Cerebellar nuclear complex (tissue), 1 donor: Measurements from ENCODE around the gene SRPRB.

Experiments
- DNase-seq, 2 experiments: peaks; one replicate each; lab custom pipeline; 2025; lab: John Stamatoyannopoulos, UW

SRPRB gene

GRCh38 chr3:133843634-133844033 is 38.0 kb downstream of the SRPRB start:
- no peak for DNase-seq

- no peak for DNase-seq
These were observed 39.5 kb downstream of the SRPRB start for GRCh38 chr3:133845127-133845526.

- DNase-seq, result no peak
These were observed 43.7 kb downstream of the SRPRB start for GRCh38 chr3:133849346-133849745.

GRCh38 chr3:133850034-133850433 is 44.4 kb downstream of the SRPRB start:
- DNase-seq, result no peak

- no peak for DNase-seq
These were observed 45.8 kb downstream of the SRPRB start for GRCh38 chr3:133851266-133851906.

DNA sequence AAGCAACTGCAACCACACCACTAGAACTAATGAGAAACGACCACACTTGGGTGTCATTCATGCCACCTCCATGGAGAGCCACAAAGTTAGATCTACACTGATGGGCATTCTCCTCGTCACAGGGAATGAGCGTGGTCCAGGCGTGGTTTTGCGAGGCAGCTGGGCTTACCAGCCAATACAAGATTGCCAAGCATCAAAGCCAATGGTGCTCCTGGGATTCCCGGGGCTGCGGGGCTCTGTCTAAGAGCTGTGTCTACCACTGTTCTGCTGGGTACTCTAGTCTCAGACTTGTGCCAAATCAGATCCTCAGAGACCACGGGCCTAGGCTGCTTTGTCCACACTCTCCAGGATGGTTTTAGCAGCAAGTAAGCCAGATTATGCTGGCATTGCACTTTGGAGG is 46.3 kb downstream of the SRPRB start:
- no peak for DNase-seq

- no peak for DNase-seq
These were observed 47.7 kb downstream of the SRPRB start for GRCh38 chr3:133853063-133853924.

GRCh38 chr3:133853925-133854227 is 48.3 kb downstream of the SRPRB start:
- no peak for DNase-seq

DNA sequence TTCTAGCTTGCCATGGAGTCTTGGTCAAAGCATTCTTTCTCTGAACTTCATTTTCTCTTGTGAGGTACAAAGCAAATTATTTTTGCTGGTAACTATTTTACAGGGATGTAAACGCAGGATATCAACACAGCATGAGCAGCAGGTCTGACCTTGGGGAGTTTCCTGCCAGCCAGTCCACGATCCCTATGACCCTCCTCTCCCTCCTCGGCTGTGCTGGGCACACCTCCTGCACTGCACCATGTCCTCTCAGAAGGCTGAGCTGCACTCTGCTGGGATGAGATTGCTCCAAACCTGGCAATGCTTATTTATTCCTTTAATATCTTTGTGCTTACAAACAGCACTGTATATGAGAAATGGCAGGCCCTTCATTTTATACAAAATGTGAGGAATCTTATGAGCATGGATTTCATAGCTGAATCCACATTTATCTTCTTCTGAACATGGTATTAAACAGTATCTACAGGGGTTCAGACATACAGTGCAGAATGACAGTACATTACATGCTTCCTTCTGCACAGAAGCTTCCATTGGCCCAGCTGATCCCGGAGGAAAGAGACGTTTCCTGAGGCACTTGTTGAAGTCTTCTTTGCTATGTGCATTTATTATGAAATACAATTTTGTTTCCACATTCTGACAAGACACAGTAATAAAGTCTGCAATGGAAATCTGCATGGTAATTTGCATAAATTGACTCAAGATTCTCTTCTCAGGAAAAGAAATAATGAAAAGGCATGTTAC is 48.8 kb downstream of the SRPRB start:
- DNase-seq, result no peak

GRCh38 chr3:133855002-133855370 is 49.4 kb downstream of the SRPRB start:
- DNase-seq, result no peak

DNA sequence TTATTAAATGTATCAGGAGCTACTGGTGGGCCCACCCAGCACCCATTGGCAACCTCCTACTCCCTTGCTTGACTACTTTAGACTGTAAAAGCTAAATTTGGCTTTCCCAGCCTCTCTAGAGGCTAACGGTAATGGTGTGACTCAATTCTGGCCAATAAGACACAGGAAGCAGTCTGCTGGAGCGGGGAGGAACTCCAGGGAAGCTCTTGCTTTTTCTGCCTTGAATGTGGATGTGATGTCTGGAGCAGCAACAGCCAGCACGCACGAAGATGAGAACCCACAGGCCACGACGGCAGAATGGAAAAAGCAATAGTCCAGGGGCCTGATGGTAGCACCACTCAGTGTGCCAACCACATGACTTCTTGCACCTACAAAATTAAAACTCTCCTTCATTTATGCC is 50.2 kb downstream of the SRPRB start:
- no peak for DNase-seq

DNA sequence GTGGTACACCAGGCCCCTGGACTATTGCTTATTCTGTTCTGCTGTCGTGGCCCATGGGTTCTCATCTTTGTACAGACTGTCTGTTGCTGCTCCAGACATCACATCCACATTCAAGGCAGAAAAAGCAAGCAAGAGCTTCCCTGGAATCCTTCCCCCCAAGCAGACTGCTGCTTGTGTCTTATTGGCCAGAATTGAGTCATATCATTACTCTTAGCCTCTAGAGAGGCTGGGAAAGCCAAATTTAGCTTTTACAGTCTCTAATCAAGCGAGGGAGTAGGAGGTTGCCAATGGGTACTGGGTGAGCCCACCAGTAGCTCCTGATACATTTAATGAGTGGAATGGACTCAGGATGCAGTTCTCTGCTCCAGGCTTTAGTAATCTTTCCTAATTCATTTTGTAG is 50.7 kb downstream of the SRPRB start:
- no peak for DNase-seq

DNA sequence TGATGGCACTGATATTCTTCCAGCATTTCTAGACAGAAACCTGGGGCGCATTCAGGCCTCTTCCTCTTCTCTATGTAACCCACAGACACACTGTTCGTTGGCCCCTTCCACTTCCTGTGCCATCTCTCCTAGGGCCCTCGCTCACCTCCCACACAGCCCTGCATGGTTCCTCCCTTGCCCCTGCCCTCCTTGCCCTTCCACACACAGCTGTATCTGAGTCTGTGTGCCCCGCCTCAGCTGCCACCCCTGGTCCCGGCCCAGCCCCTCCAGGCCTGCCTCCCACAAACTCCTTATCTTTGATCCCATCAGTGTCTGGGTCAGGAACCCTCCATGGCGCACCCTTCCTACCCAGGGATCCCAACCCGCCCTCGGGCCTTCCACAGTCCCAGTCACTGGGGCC is 52.2 kb downstream of the SRPRB start:
- DNase-seq, result no peak

DNA sequence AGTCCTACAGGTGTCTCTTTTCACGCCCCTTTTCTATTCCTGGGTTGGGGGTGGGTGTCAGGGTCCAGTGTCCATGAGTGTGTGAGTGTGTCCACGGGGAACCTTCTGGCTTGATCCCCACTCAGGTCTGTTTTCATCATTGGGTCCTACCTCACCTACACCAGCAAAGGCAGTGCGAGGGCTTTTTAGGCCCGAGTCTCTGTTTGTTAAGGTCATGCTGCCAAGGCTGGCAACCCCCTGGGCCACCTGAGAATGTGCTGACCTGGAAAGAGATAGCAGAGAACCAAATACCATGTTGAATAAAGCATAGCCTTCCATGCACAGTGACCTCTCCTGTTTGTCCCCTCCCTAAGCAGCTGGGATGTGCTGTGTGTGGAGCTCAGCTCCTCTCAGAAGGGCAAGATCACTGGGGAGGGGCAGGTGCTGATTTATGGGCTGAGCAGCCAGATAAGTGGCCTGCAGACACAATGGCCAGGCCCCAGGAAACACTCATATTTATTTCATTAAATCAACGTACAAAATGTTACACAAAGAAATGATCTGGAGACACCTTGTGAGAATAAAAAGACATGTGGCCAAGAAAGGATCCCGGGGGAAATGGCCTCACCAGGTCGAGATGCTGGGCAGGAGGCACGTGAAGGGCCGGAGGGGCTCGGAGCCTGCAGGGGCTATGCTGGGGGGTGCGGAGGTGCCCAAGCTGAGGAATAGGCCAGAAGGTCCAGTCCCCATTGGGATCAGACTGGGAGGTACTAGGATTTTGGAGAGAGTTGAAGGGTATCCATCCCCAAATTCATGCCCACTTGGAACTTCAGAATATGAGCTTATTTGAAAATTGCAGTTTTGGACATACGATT is 54.0 kb downstream of the SRPRB start:
- DNase-seq, result no peak

- DNase-seq, result no peak
These were observed 54.9 kb downstream of the SRPRB start for GRCh38 chr3:133860519-133860918.

- no peak for DNase-seq
These were observed 56.5 kb downstream of the SRPRB start for GRCh38 chr3:133862161-133862560.

DNA sequence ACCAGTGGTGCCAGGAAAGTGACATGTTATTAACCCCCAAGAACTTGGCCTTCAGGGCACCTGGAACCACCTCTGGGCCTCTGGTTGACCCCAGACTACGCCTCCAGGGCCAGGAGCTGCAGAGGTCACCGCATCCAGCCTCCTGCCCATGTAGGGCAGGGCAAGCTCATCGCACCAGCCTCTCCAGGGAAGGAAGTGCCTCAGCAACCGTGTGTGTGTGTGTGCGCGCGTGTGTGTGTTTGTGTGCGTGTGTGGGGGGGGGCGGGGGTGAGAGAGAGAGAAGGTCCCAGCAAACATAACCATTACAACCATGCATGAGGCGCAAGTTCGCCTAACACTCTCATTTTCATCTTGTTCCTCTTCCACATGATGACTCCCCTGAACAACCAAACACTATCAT is 58.3 kb downstream of the SRPRB start:
- no peak for DNase-seq

GRCh38 chr3:133864616-133865015 is 59.0 kb downstream of the SRPRB start:
- DNase-seq, result no peak

DNA sequence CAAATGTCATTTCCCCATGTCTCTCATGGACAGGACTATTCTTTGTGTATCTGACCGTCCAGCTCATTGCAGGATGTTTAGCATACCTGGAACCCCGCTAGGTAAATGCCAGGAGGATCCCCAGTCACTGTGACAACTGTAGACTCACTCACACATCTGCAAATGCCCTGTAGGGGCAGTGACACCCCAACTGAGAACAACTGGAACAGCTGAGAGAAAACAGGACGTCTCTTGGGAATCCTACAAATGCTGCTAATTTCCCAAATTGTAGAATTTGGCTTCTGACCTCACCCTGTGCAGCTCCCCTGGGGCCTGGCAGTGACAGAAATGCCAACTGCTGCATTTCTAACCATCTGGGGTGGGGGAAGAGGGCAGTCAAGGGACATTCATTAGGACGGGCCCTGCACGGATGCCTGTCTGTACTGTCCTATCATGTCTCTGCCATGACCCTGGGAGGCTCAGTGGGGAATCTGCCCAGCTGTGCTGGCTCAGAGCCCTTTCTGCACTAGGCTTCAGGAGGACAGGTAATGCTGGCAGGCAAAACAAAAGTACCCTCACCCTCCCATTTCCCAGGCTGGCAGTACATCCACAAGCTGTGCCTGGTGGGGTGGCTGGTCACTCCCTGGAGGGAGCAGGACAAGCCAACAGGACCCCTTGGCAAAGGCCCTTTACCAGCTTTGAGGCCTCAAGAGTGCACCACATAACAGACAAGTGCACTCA is 59.7 kb downstream of the SRPRB start:
- no peak for DNase-seq

DNA sequence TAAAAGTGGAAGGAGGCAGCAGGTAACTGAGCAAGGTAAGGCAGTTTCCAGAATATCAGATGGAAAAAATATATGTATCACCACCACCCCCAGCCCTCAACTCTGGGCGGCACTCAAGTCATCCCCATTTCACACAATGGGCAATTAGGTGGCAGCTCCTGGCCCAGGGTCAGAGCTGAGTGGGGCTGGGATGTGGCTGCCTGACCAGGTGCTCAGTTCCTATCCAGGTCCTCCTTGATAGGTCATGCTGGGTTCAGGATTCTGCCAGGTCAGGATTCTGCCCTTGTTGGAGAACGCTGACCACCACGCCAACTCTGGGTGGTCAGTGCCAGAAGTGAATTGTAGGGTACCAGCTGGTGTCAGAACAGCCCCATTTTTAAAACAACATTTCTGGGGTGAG is 60.5 kb downstream of the SRPRB start:
- DNase-seq, result no peak

- no peak for DNase-seq
These were observed 62.6 kb downstream of the SRPRB start for GRCh38 chr3:133868186-133868585.
